Right atrium auricular region (tissue), 2 donors: ENCODE measurements around the gene TDRD3. TPM values are rescaled to one million over a fixed set of nuclear protein-coding genes. Genes with fewer than 3 reads are reported as not detected.

Experiments used
- DNase-seq: peaks from one replicate; pipeline ENCODE4 v3.0.0-alpha.2; 2019; ENCODE audit warnings: low spot score
- H3K27ac ChIP-seq, 2 donors: fragments of 200-600 bp; sonication (generic); 1 replicate in 1 of 2; 2 replicates in 1 of 2; pipeline ENCODE4 v1.5.1; 2016 to 2019
- H3K27me3 ChIP-seq, 2 donors: fragments of 200-600 bp; sonication (generic); one replicate each; pipeline versions ENCODE4 v1.5.1 to v1.6.0; 2017 to 2019
- H3K36me3 ChIP-seq: fragments of 200-600 bp; sonication (generic); one replicate; pipeline ENCODE4 v1.5.1; 2016
- H3K4me1 ChIP-seq, 2 donors: fragments of 200-600 bp; sonication (generic); one replicate each; pipeline versions ENCODE4 v1.5.1 to v1.6.0; 2017 to 2019
- H3K4me3 ChIP-seq, 2 donors: fragments of 200-600 bp; sonication (generic); 1 replicate in 1 of 2; 2 replicates in 1 of 2; pipeline ENCODE4 v1.5.1; 2017 to 2019; ENCODE audit warnings: mild to moderate bottlenecking in 1 of 2, moderate library complexity in 1 of 2
- H3K9me3 ChIP-seq, 2 donors: fragments of 200-600 bp; sonication (generic); one replicate each; pipeline ENCODE4 v1.5.1; 2019
- CTCF ChIP-seq, 2 donors: fragments of 200-600 bp; sonication (generic); IDR thresholded peaks; one replicate each; pipeline ENCODE4 v1.5.1; 2019; ENCODE audit warnings: antibody characterized with exemption in 2 of 2
- total RNA-seq, 2 donors: library from RNA; depleted of rRNA; stranded (reverse); fragments of >200 nt; gene quantifications; one replicate each; pipeline ENCODE4 v1.1.0, GENCODE V29; 2016

The TDRD3 gene
- total RNA-seq, 2 donors from 2014 or later: 28.3 to 31.4 TPM

- Histone ChIP-seq H3K36me3 (no peaks in the 10 kb centered on the region), H3K27ac (no peak overlapping the region), H3K9me3 (peaks cover 0 to 5% of the 10 kb centered on the region in 2 donors), H3K4me1 (no peaks in the 10 kb centered on the region), H3K27me3 (no peaks in the 10 kb centered on the region), H3K4me3 (no peak overlapping the region)
- DNase-seq: no peak
- no peak for TF ChIP-seq CTCF (IDR thresholded peaks at IDR 0.05)
Observed at GRCh38 chr13:60352644-60353043, 44.4 kb upstream of the TDRD3 start.

- Histone ChIP-seq H3K4me1 (no peaks in the 10 kb centered on the region), H3K27me3 (no peaks in the 10 kb centered on the region), H3K9me3 (peaks cover 0 to 5% of the 10 kb centered on the region in 2 donors), H3K27ac (no peak overlapping the region), H3K4me3 (no peak overlapping the region), H3K36me3 (no peaks in the 10 kb centered on the region)
- no peak for TF ChIP-seq CTCF (IDR thresholded peaks at IDR 0.05)
- DNase-seq: no peak
Observed at GRCh38 chr13:60355056-60355455, 42.0 kb upstream of the TDRD3 start.

GRCh38 chr13:60356970-60357369, 40.0 kb upstream of the TDRD3 start:
- Histone ChIP-seq H3K27me3 (no peaks in the 10 kb centered on the region), H3K36me3 (no peaks in the 10 kb centered on the region), H3K27ac (no peak overlapping the region), H3K4me3 (no peak overlapping the region), H3K4me1 (no peaks in the 10 kb centered on the region), H3K9me3 (peaks cover 0 to 5% of the 10 kb centered on the region in 2 donors)
- no peak for DNase-seq
- TF ChIP-seq CTCF (IDR thresholded peaks at IDR 0.05): no peak

- Histone ChIP-seq H3K4me3 (no peak overlapping the region), H3K27me3 (no peaks in the 10 kb centered on the region), H3K4me1 (no peaks in the 10 kb centered on the region), H3K27ac (no peak overlapping the region), H3K9me3 (no peaks in the 10 kb centered on the region), H3K36me3 (no peaks in the 10 kb centered on the region)
- DNase-seq: no peak
- TF ChIP-seq CTCF (IDR thresholded peaks at IDR 0.05): no peak
Observed at GRCh38 chr13:60358453-60358852, 38.6 kb upstream of the TDRD3 start.

GRCh38 chr13:60363288-60363687, 33.7 kb upstream of the TDRD3 start:
- Histone ChIP-seq H3K27ac (no peak overlapping the region), H3K4me1 (no peaks in the 10 kb centered on the region), H3K36me3 (no peaks in the 10 kb centered on the region), H3K4me3 (no peak overlapping the region), H3K9me3 (no peaks in the 10 kb centered on the region), H3K27me3 (no peaks in the 10 kb centered on the region)
- no peak for DNase-seq
- TF ChIP-seq CTCF (IDR thresholded peaks at IDR 0.05): no peak

GRCh38 chr13:60369242-60369641, 27.8 kb upstream of the TDRD3 start:
- H3K4me3 ChIP-seq: no peak overlapping the region

More at GRCh38 chr13:60369242-60369641, 27.8 kb upstream of the TDRD3 start:
- no peak for DNase-seq
- Histone ChIP-seq H3K4me1 (no peaks in the 10 kb centered on the region), H3K27me3 (no peaks in the 10 kb centered on the region), H3K27ac (no peak overlapping the region), H3K36me3 (no peaks in the 10 kb centered on the region), H3K9me3 (no peaks in the 10 kb centered on the region)
- peak in 1 of 2 donors; percentile 52 for TF ChIP-seq CTCF (IDR thresholded peaks at IDR 0.05)
